ENCODE results near the gene NUP205.
"Not testable (repeated sequence)": the region's sequence is repeated elsewhere in the genome, so short reads cannot be mapped to it uniquely, and the experiment has no call there.

Gene NUP205

GRCh38 chr7:135618510-135618909, 60.8 kb downstream of the NUP205 start:
- DNase-seq (ENCODE audit: low read depth in 2 of 2) = no peak

- DNase-seq (ENCODE audit: low read depth in 2 of 2) = no peak
Observed at GRCh38 chr7:135620447-135620846, 62.7 kb downstream of the NUP205 start.

GRCh38 chr7:135620980-135621850, 63.5 kb downstream of the NUP205 start:
- no peak for DNase-seq (ENCODE audit: low read depth in 2 of 2)

- DNase-seq (ENCODE audit: low read depth in 2 of 2) = no peak
Observed at GRCh38 chr7:135634191-135634878, 76.6 kb downstream of the NUP205 start.

GRCh38 chr7:135639690-135640089, 82.0 kb downstream of the NUP205 start:
- DNase-seq (ENCODE audit: low read depth in 2 of 2) = not testable (repeated sequence)

- no peak for DNase-seq (ENCODE audit: low read depth in 2 of 2)
Observed at GRCh38 chr7:135644154-135644553, 86.4 kb downstream of the NUP205 start.

GRCh38 chr7:135644729-135645128, 87.0 kb downstream of the NUP205 start:
- DNase-seq (ENCODE audit: low read depth in 2 of 2) = no peak

GRCh38 chr7:135645296-135645904, 87.7 kb downstream of the NUP205 start:
- no peak for DNase-seq (ENCODE audit: low read depth in 2 of 2)

- no peak for DNase-seq (ENCODE audit: low read depth in 2 of 2)
Observed at GRCh38 chr7:135647755-135648154, 90.0 kb downstream of the NUP205 start.

- no peak for DNase-seq (ENCODE audit: low read depth in 2 of 2)
Observed at GRCh38 chr7:135648235-135648634, 90.5 kb downstream of the NUP205 start.

GRCh38 chr7:135650831-135651573, 93.3 kb downstream of the NUP205 start:
- no peak for DNase-seq (ENCODE audit: low read depth in 2 of 2)

GRCh38 chr7:135653340-135654080, 95.8 kb downstream of the NUP205 start:
- DNase-seq (ENCODE audit: low read depth in 2 of 2) = no peak

GRCh38 chr7:135658564-135658963, 100.8 kb downstream of the NUP205 start:
- DNase-seq (ENCODE audit: low read depth in 2 of 2) = no peak

- DNase-seq (ENCODE audit: low read depth in 2 of 2) = no peak
Observed at GRCh38 chr7:135659159-135659846, 101.6 kb downstream of the NUP205 start.

GRCh38 chr7:135661311-135662122, 103.8 kb downstream of the NUP205 start:
- DNase-seq (ENCODE audit: low read depth in 2 of 2) = peak in 1 of 2 donors; percentile 8

GRCh38 chr7:135662123-135662372, 104.3 kb downstream of the NUP205 start:
- no peak for DNase-seq (ENCODE audit: low read depth in 2 of 2)

GRCh38 chr7:135662373-135663114, 104.8 kb downstream of the NUP205 start, which contains the start of gene STMP1:
Gene STMP1, plus strand, starts transcription at chr7:135662514.
- peak; percentile 97 to 98 for DNase-seq (ENCODE audit: low read depth in 2 of 2)

- no peak for DNase-seq (ENCODE audit: low read depth in 2 of 2)
Observed at GRCh38 chr7:135664046-135664589, 106.4 kb downstream of the NUP205 start.

GRCh38 chr7:135665042-135665441, 107.3 kb downstream of the NUP205 start:
- no peak for DNase-seq (ENCODE audit: low read depth in 2 of 2)

All from stimulated activated CD4-positive, alpha-beta T cell treated with anti-CD3 and anti-CD28 coated beads, Interleukin-1b, Interleukin-23, amount 100 ng/mL, for 4 hours (primary cell).